PC-3 (cell line): ENCODE data around the gene ELOVL4. TPM values are rescaled to one million over a fixed set of nuclear protein-coding genes. Genes with fewer than 3 reads are reported as not detected.

Experiments used
- ATAC-seq: fragments of 200-7000 bp; cut with Tn5 transposase; 2 replicates; pipeline ENCODE4 v1.9.1; 2020; ENCODE audit warnings: mild to moderate bottlenecking, moderate library complexity
- BruUV-seq: library from RNA; stranded (reverse); fragments of 400-500 nt; replicated peaks from 2 replicates; lab custom pipeline; 2021; lab: Mats Ljungman, UMichigan
- CTCF ChIA-PET: fragments of 300-600 bp; sonication (Branson Sonifier 250); formaldehyde crosslinking; loops from one replicate; lab custom pipeline; 2022; ENCODE audit warnings: antibody characterized with exemption; lab: Charles Lee
- POLR2A ChIA-PET: fragments of 300-600 bp; sonication (Branson Sonifier 250); formaldehyde crosslinking; loops from one replicate; lab custom pipeline; 2022; ENCODE audit warnings: antibody characterized with exemption; ENCODE audit not compliant: unreplicated experiment; lab: Charles Lee
- DNase-seq: peaks from one replicate; pipeline ENCODE4 v3.0.0-alpha.2; 2015
- H2AFZ ChIP-seq: fragments of 300-600 bp; sonication (generic); 2 replicates; pipeline ENCODE4 v1.6.0; 2016; ENCODE audit warnings: antibody characterized with exemption, low read length
- H3F3A ChIP-seq: fragments of 300-600 bp; sonication (generic); one replicate; pipeline ENCODE4 v1.6.0; 2017; ENCODE audit warnings: antibody characterized with exemption, low read length, control low read depth, mild to moderate bottlenecking; ENCODE audit not compliant: unreplicated experiment
- H3K27ac ChIP-seq: fragments of 300-600 bp; sonication (generic); 2 replicates; pipeline ENCODE4 v1.5.1; 2016; ENCODE audit warnings: mild to moderate bottlenecking, low read length
- H3K27me3 ChIP-seq: fragments of 300-600 bp; sonication (generic); 2 replicates; pipeline ENCODE4 v1.6.1; 2016; ENCODE audit warnings: low read length, mixed read lengths
- H3K36me3 ChIP-seq: fragments of 300-600 bp; sonication (generic); 2 replicates; pipeline ENCODE4 v1.6.1; 2016; ENCODE audit warnings: low read depth, mixed run types, low read length, mixed read lengths
- H3K4me1 ChIP-seq: fragments of 300-600 bp; sonication (generic); 2 replicates; pipeline ENCODE4 v1.5.1; 2016; ENCODE audit warnings: low read length; ENCODE audit not compliant: insufficient read depth
- H3K4me2 ChIP-seq: fragments of 300-600 bp; sonication (generic); 2 replicates; pipeline ENCODE4 v1.6.0; 2016; ENCODE audit warnings: low read length
- H3K4me3 ChIP-seq: fragments of 300-600 bp; sonication (generic); 2 replicates; pipeline ENCODE4 v1.5.1; 2016; ENCODE audit warnings: mild to moderate bottlenecking, low read length, mixed read lengths
- H3K79me2 ChIP-seq: fragments of 300-600 bp; sonication (generic); 2 replicates; pipeline ENCODE4 v1.6.1; 2017; ENCODE audit warnings: low read length, mixed read lengths
- H3K9ac ChIP-seq: fragments of 300-600 bp; sonication (generic); 2 replicates; pipeline ENCODE4 v1.6.0; 2016; ENCODE audit warnings: mild to moderate bottlenecking, low read length
- H3K9me2 ChIP-seq: fragments of 300-600 bp; sonication (generic); replicated peaks from 2 replicates; pipeline ENCODE4 v1.6.1; 2016; ENCODE audit warnings: mixed run types, low read length, mixed read lengths
- H3K9me3 ChIP-seq: fragments of 300-600 bp; sonication (generic); 2 replicates; pipeline ENCODE4 v1.6.1; 2016; ENCODE audit warnings: low read length, mixed read lengths
- H4K20me1 ChIP-seq: fragments of 300-600 bp; sonication (generic); 2 replicates; pipeline ENCODE4 v1.6.1; 2016; ENCODE audit warnings: low read length, mixed read lengths
- CTCF ChIP-seq: fragments of 300-600 bp; sonication (generic); conservative IDR thresholded peaks from 2 replicates; pipeline ENCODE4 v1.5.1; 2017; ENCODE audit warnings: antibody characterized with exemption, low read depth, mild to moderate bottlenecking, low read length
- EZH2 ChIP-seq: fragments of 300-600 bp; sonication (generic); IDR thresholded peaks from one replicate; pipeline ENCODE4 v1.6.1; 2017; ENCODE audit warnings: antibody characterized with exemption, mild to moderate bottlenecking, low read length; ENCODE audit not compliant: unreplicated experiment
- EZH2phosphoT487 ChIP-seq: fragments of 300-600 bp; sonication (generic); IDR thresholded peaks from 2 replicates; pipeline ENCODE4 v1.6.1; 2018; ENCODE audit warnings: mild to moderate bottlenecking, antibody characterized with exemption, low read length, borderline replicate concordance
- intact Hi-C: fragments of 100-400 bp; cut with micrococcal nuclease; formaldehyde crosslinking; loops from 2 replicates; pipeline ENCODE4 v1.9.0; 2023
- total RNA-seq: library from RNA; depleted of rRNA; stranded (reverse); fragments of >200 nt; gene quantifications from 2 replicates; pipeline ENCODE4 v1.2.3, GENCODE V29; 2014

ELOVL4 gene
- total RNA-seq, 1 experiment from 2014 or later, result 1.1 TPM

- no peak overlapping the region for H2AFZ ChIP-seq
- H3K4me2 ChIP-seq, result no peak overlapping the region
- H3K27me3 ChIP-seq, result no peaks in the 10 kb centered on the region
- no peak overlapping the region for H3K9ac ChIP-seq
- ATAC-seq (no peak), DNase-seq (no peak)
- no TSS peak for BruUV-seq
- H3K4me1 ChIP-seq, result no peaks in the 10 kb centered on the region
- no peaks in the 10 kb centered on the region for H3F3A ChIP-seq
- no peak overlapping the region for H3K27ac ChIP-seq
- no peaks in the 10 kb centered on the region for H3K9me2 ChIP-seq
- no peaks in the 10 kb centered on the region for H3K79me2 ChIP-seq
- TF ChIP-seq EZH2 (no peak), CTCF (no peak), EZH2phosphoT487 (no peak)
- ChIA-PET CTCF (no interaction called here), POLR2A (no interaction called here)
- no peak overlapping the region for H3K4me3 ChIP-seq
- H3K9me3 ChIP-seq, result no peaks in the 10 kb centered on the region
- H3K36me3 ChIP-seq, result no peaks in the 10 kb centered on the region
- intact Hi-C loops, result no loop called here
- H4K20me1 ChIP-seq, result no peaks in the 10 kb centered on the region
These were observed 35.4 kb downstream of the ELOVL4 start for GRCh38 chr6:79911992-79912391.

GRCh38 chr6:79909517-79909916, 37.8 kb downstream of the ELOVL4 start:
- Histone ChIP-seq H3K4me1 (no peaks in the 10 kb centered on the region), H2AFZ (no peak overlapping the region), H3K9me3 (no peaks in the 10 kb centered on the region), H3K79me2 (no peaks in the 10 kb centered on the region), H3K27me3 (no peaks in the 10 kb centered on the region), H3K4me3 (no peak overlapping the region), H3K9ac (no peak overlapping the region), H3K9me2 (no peaks in the 10 kb centered on the region), H3K27ac (no peak overlapping the region), H4K20me1 (no peaks in the 10 kb centered on the region), H3K36me3 (no peaks in the 10 kb centered on the region), H3K4me2 (no peak overlapping the region), H3F3A (no peaks in the 10 kb centered on the region)
- TF ChIP-seq EZH2, result no peak
- TF ChIP-seq CTCF, result no peak
- TF ChIP-seq EZH2phosphoT487, result no peak
- ChIA-PET CTCF (no interaction called here), POLR2A (no interaction called here)
- no peak for DNase-seq
- BruUV-seq, result no TSS peak
- intact Hi-C loops, result no loop called here
- no peak for ATAC-seq

GRCh38 chr6:79902046-79902445, 45.3 kb downstream of the ELOVL4 start:
- ATAC-seq, result no peak
- TF ChIP-seq EZH2phosphoT487 (no peak), EZH2 (no peak), CTCF (no peak)
- H3K27ac ChIP-seq, result no peak overlapping the region
- no peaks in the 10 kb centered on the region for H3K27me3 ChIP-seq
- no peak overlapping the region for H3K4me2 ChIP-seq
- POLR2A ChIA-PET, result no interaction called here
- H4K20me1 ChIP-seq, result no peaks in the 10 kb centered on the region
- CTCF ChIA-PET, result interaction anchor here (0.6 kb wide), 1 partner anchor 53 kb away, joined by 3 read pairs; no protein-coding TSS in a partner anchor
- H3K9ac ChIP-seq, result no peak overlapping the region
- H3K9me2 ChIP-seq, result no peaks in the 10 kb centered on the region
- H2AFZ ChIP-seq, result no peak overlapping the region
- no peaks in the 10 kb centered on the region for H3K36me3 ChIP-seq
- no peaks in the 10 kb centered on the region for H3K9me3 ChIP-seq
- H3F3A ChIP-seq, result no peaks in the 10 kb centered on the region
- no peaks in the 10 kb centered on the region for H3K4me1 ChIP-seq
- no peak for DNase-seq
- no TSS peak for BruUV-seq
- H3K4me3 ChIP-seq, result no peak overlapping the region
- intact Hi-C loops, result no loop called here
- no peaks in the 10 kb centered on the region for H3K79me2 ChIP-seq
